ENCODE results near the gene RNASE7. TPM values are rescaled to one million over a fixed set of nuclear protein-coding genes. Genes with fewer than 3 reads are reported as not detected.

RNASE7 gene
- total RNA-seq, 1 donor from 2014 or later: not detected

GRCh38 chr14:21069388-21070082 lies 27.4 kb downstream of the RNASE7 start:
- H3K27me3 Mint-ChIP-seq (ENCODE audit: insufficient read depth): peaks cover 70% of the 10 kb centered on the region
- no peak for DNase-seq (ENCODE audit: low spot score)
- H3K9me3 Mint-ChIP-seq: no peaks in the 10 kb centered on the region
- H3K4me3 Mint-ChIP-seq: peak overlapping the region; percentile 70
- intact Hi-C loops (cut with micrococcal nuclease): no loop called here
- H3K36me3 Mint-ChIP-seq (ENCODE audit: low read depth): no peaks in the 10 kb centered on the region
- H3K4me1 Mint-ChIP-seq (ENCODE audit: low read depth): peaks cover 32% of the 10 kb centered on the region
- H3K27ac Mint-ChIP-seq: no peak overlapping the region

GRCh38 chr14:21070083-21070609 lies 28.0 kb downstream of the RNASE7 start, which contains the start of gene ARHGEF40:
Gene ARHGEF40, plus strand, starts transcription at chr14:21070304. Its CDS starts 93 bp downstream, at chr14:21070397.
- peak within 1 kb of the TSS; percentile 70 for H3K4me3 Mint-ChIP-seq
- no peak for DNase-seq (ENCODE audit: low spot score)

GRCh38 chr14:21070610-21071224 lies 28.6 kb downstream of the RNASE7 start:
- Mint-ChIP-seq H3K4me1 (ENCODE audit: low read depth) (peaks cover 32% of the 10 kb centered on the region), H3K36me3 (ENCODE audit: low read depth) (no peaks in the 10 kb centered on the region), H3K9me3 (no peaks in the 10 kb centered on the region), H3K27ac (no peak overlapping the region), H3K4me3 (peak overlapping the region; percentile 70), H3K27me3 (ENCODE audit: insufficient read depth) (peaks cover 66% of the 10 kb centered on the region)
- no peak for DNase-seq (ENCODE audit: low spot score)
- intact Hi-C loops (cut with micrococcal nuclease): no loop called here

More at GRCh38 chr14:21070083-21070609, 28.0 kb downstream of the RNASE7 start, which contains the start of gene ARHGEF40:
- H3K4me1 Mint-ChIP-seq (ENCODE audit: low read depth): peaks cover 32% of the 10 kb centered on the region
- intact Hi-C loops (cut with micrococcal nuclease): no loop called here
- H3K36me3 Mint-ChIP-seq (ENCODE audit: low read depth): no peaks in the 10 kb centered on the region
- H3K27me3 Mint-ChIP-seq (ENCODE audit: insufficient read depth): peaks cover 70% of the 10 kb centered on the region
- H3K27ac Mint-ChIP-seq: no peak within 1 kb of the TSS
- no peaks in the 10 kb centered on the region for H3K9me3 Mint-ChIP-seq

GRCh38 chr14:21071225-21072030 lies 29.3 kb downstream of the RNASE7 start:
- Mint-ChIP-seq H3K4me3 (peak overlapping the region; percentile 70), H3K27me3 (ENCODE audit: insufficient read depth) (peaks cover 63% of the 10 kb centered on the region), H3K4me1 (ENCODE audit: low read depth) (peaks cover 32% of the 10 kb centered on the region), H3K36me3 (ENCODE audit: low read depth) (no peaks in the 10 kb centered on the region), H3K9me3 (no peaks in the 10 kb centered on the region), H3K27ac (no peak overlapping the region)
- intact Hi-C loops (cut with micrococcal nuclease): no loop called here
- DNase-seq (ENCODE audit: low spot score): no peak

GRCh38 chr14:21072031-21072473 lies 29.9 kb downstream of the RNASE7 start:
- no peaks in the 10 kb centered on the region for H3K36me3 Mint-ChIP-seq (ENCODE audit: low read depth)
- H3K4me3 Mint-ChIP-seq: peak overlapping the region; percentile 57
- H3K4me1 Mint-ChIP-seq (ENCODE audit: low read depth): peaks cover 32% of the 10 kb centered on the region
- H3K9me3 Mint-ChIP-seq: no peaks in the 10 kb centered on the region
- no peak overlapping the region for H3K27ac Mint-ChIP-seq
- H3K27me3 Mint-ChIP-seq (ENCODE audit: insufficient read depth): peaks cover 57% of the 10 kb centered on the region
- intact Hi-C loops (cut with micrococcal nuclease): no loop called here
- no peak for DNase-seq (ENCODE audit: low spot score)

GRCh38 chr14:21072781-21073339 lies 30.7 kb downstream of the RNASE7 start:
- Mint-ChIP-seq H3K4me3 (no peak overlapping the region), H3K36me3 (ENCODE audit: low read depth) (no peaks in the 10 kb centered on the region), H3K9me3 (no peaks in the 10 kb centered on the region), H3K27me3 (ENCODE audit: insufficient read depth) (peaks cover 50% of the 10 kb centered on the region), H3K27ac (no peak overlapping the region), H3K4me1 (ENCODE audit: low read depth) (peaks cover 32% of the 10 kb centered on the region)
- DNase-seq (ENCODE audit: low spot score): no peak
- intact Hi-C loops (cut with micrococcal nuclease): no loop called here

GRCh38 chr14:21073921-21074320 lies 31.8 kb downstream of the RNASE7 start:
- no peak overlapping the region for H3K4me3 Mint-ChIP-seq
- H3K27ac Mint-ChIP-seq: no peak overlapping the region
- no peaks in the 10 kb centered on the region for H3K36me3 Mint-ChIP-seq (ENCODE audit: low read depth)
- intact Hi-C loops (cut with micrococcal nuclease): no loop called here
- no peak for DNase-seq (ENCODE audit: low spot score)
- no peaks in the 10 kb centered on the region for H3K9me3 Mint-ChIP-seq
- peaks cover 25% of the 10 kb centered on the region for H3K4me1 Mint-ChIP-seq (ENCODE audit: low read depth)
- H3K27me3 Mint-ChIP-seq (ENCODE audit: insufficient read depth): peaks cover 44% of the 10 kb centered on the region

GRCh38 chr14:21074398-21075272 lies 32.5 kb downstream of the RNASE7 start:
- Mint-ChIP-seq H3K9me3 (no peaks in the 10 kb centered on the region), H3K36me3 (ENCODE audit: low read depth) (no peaks in the 10 kb centered on the region), H3K4me1 (ENCODE audit: low read depth) (peaks cover 18% of the 10 kb centered on the region), H3K4me3 (no peak overlapping the region), H3K27me3 (ENCODE audit: insufficient read depth) (peaks cover 37% of the 10 kb centered on the region), H3K27ac (no peak overlapping the region)
- intact Hi-C loops (cut with micrococcal nuclease): no loop called here
- no peak for DNase-seq (ENCODE audit: low spot score)

- Mint-ChIP-seq H3K27ac (no peak overlapping the region), H3K36me3 (ENCODE audit: low read depth) (no peaks in the 10 kb centered on the region), H3K27me3 (ENCODE audit: insufficient read depth) (peaks cover 28% of the 10 kb centered on the region), H3K4me3 (no peak overlapping the region), H3K9me3 (no peaks in the 10 kb centered on the region), H3K4me1 (ENCODE audit: low read depth) (peaks cover 15% of the 10 kb centered on the region)
- no peak for DNase-seq (ENCODE audit: low spot score)
- intact Hi-C loops (cut with micrococcal nuclease): no loop called here
Measured at GRCh38 chr14:21075719-21076437, 33.7 kb downstream of the RNASE7 start.

- H3K4me1 Mint-ChIP-seq (ENCODE audit: low read depth): no peaks in the 10 kb centered on the region
- no peaks in the 10 kb centered on the region for H3K36me3 Mint-ChIP-seq (ENCODE audit: low read depth)
- no peak for DNase-seq (ENCODE audit: low spot score)
- no peaks in the 10 kb centered on the region for H3K9me3 Mint-ChIP-seq
- no peak overlapping the region for H3K27ac Mint-ChIP-seq
- intact Hi-C loops (cut with micrococcal nuclease): no loop called here
- peaks cover 13% of the 10 kb centered on the region for H3K27me3 Mint-ChIP-seq (ENCODE audit: insufficient read depth)
- no peak overlapping the region for H3K4me3 Mint-ChIP-seq
Measured at GRCh38 chr14:21077672-21078071, 35.5 kb downstream of the RNASE7 start.

- intact Hi-C loops (cut with micrococcal nuclease): no loop called here
- Mint-ChIP-seq H3K27me3 (ENCODE audit: insufficient read depth) (peaks cover 10% of the 10 kb centered on the region), H3K36me3 (ENCODE audit: low read depth) (no peaks in the 10 kb centered on the region), H3K9me3 (no peaks in the 10 kb centered on the region), H3K4me3 (no peak overlapping the region), H3K27ac (no peak overlapping the region), H3K4me1 (ENCODE audit: low read depth) (no peaks in the 10 kb centered on the region)
- no peak for DNase-seq (ENCODE audit: low spot score)
Measured at GRCh38 chr14:21078287-21078686, 36.1 kb downstream of the RNASE7 start.
